Parathyroid adenoma (tissue), 2 donors: ENCODE results near the gene KRT3.

Experiments
- H2AFZ ChIP-seq: fragments of 300-600 bp; sonication (generic); one replicate; pipeline ENCODE4 v1.7.0; 2017; ENCODE audit warnings: antibody characterized with exemption, mild to moderate bottlenecking
- H3K27ac ChIP-seq: fragments of 300-600 bp; sonication (generic); one replicate; pipeline ENCODE4 v1.7.0; 2017
- H3K27me3 ChIP-seq: fragments of 300-600 bp; sonication (generic); one replicate; pipeline ENCODE4 v1.7.0; 2017; ENCODE audit warnings: low read length; ENCODE audit not compliant: control insufficient read depth, insufficient read depth
- H3K36me3 ChIP-seq: fragments of 300-600 bp; sonication (generic); one replicate; pipeline ENCODE4 v1.7.0; 2017; ENCODE audit warnings: low read length; ENCODE audit not compliant: control insufficient read depth, insufficient read depth
- H3K4me1 ChIP-seq: fragments of 300-600 bp; sonication (generic); one replicate; pipeline ENCODE4 v1.7.0; 2017; ENCODE audit warnings: control low read depth
- H3K4me2 ChIP-seq: fragments of 300-600 bp; sonication (generic); one replicate; pipeline ENCODE4 v1.7.0; 2017; ENCODE audit warnings: low read length
- H3K4me3 ChIP-seq: fragments of 300-600 bp; sonication (generic); one replicate; pipeline ENCODE4 v1.7.0; 2017; ENCODE audit warnings: low read depth, low read length
- H3K79me2 ChIP-seq: fragments of 300-600 bp; sonication (generic); one replicate; pipeline ENCODE4 v1.7.0; 2017; ENCODE audit warnings: control low read depth
- H3K9ac ChIP-seq: fragments of 300-600 bp; sonication (generic); one replicate; pipeline ENCODE4 v1.7.0; 2017; ENCODE audit warnings: mild to moderate bottlenecking
- H3K9me3 ChIP-seq: fragments of 300-600 bp; sonication (generic); one replicate; pipeline ENCODE4 v1.7.0; 2017; ENCODE audit warnings: low read length; ENCODE audit not compliant: control insufficient read depth
- TF ChIP-seq, protein P1 (sequence below): fragments of 300-600 bp; sonication (generic); IDR thresholded peaks from one replicate; pipeline ENCODE4 v1.7.0; 2017; ENCODE audit warnings: antibody characterized with exemption, mild to moderate bottlenecking
- donor health status: primary hyperparathyroidism.

Gene KRT3

DNA sequence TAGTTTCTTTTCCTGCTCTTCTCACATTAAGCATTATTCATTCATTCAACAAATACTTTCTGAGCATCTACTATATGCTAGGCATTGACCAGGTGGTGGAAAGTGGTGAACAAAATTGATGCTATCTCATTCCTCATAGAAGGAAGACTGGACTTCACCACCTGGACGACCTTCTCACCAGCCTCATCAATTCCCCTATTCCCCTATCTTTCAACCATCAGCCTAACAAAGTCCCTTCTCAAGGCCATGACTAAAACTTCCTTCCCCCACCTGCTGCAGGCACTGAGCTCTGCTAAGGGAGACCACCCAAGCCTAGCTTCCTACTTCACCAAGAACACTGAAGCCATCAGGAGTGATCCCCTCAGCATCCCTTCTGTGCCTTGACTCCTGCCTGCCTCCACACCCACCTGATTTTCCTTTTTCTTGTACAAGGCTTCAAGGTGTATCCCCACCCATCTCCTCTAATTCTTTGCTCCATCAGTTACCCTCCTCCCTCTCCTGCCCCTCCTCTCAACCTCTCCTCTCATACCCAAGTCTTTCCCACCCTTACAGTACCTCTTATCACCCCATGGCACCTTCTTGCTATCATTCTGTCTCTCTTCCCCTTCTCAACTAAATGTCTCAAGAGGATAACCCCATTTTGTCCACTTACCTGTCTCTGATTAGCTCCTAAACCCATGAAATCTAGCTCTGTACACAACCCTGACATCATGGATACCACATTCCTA, 38.3 kb downstream of the KRT3 start:
- no peaks in the 10 kb centered on the region for H3K36me3 ChIP-seq
- no peak overlapping the region for H3K27ac ChIP-seq
- no peaks in the 10 kb centered on the region for H3K9me3 ChIP-seq
- TF ChIP-seq, protein P1, sequence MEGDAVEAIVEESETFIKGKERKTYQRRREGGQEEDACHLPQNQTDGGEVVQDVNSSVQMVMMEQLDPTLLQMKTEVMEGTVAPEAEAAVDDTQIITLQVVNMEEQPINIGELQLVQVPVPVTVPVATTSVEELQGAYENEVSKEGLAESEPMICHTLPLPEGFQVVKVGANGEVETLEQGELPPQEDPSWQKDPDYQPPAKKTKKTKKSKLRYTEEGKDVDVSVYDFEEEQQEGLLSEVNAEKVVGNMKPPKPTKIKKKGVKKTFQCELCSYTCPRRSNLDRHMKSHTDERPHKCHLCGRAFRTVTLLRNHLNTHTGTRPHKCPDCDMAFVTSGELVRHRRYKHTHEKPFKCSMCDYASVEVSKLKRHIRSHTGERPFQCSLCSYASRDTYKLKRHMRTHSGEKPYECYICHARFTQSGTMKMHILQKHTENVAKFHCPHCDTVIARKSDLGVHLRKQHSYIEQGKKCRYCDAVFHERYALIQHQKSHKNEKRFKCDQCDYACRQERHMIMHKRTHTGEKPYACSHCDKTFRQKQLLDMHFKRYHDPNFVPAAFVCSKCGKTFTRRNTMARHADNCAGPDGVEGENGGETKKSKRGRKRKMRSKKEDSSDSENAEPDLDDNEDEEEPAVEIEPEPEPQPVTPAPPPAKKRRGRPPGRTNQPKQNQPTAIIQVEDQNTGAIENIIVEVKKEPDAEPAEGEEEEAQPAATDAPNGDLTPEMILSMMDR = no peak
- no peak overlapping the region for H3K9ac ChIP-seq
- H3K4me2 ChIP-seq = no peak overlapping the region
- H3K4me3 ChIP-seq = no peak overlapping the region
- no peak overlapping the region for H2AFZ ChIP-seq
- peaks cover 7% of the 10 kb centered on the region for H3K4me1 ChIP-seq
- H3K27me3 ChIP-seq = no peaks in the 10 kb centered on the region
- H3K79me2 ChIP-seq = no peaks in the 10 kb centered on the region

DNA sequence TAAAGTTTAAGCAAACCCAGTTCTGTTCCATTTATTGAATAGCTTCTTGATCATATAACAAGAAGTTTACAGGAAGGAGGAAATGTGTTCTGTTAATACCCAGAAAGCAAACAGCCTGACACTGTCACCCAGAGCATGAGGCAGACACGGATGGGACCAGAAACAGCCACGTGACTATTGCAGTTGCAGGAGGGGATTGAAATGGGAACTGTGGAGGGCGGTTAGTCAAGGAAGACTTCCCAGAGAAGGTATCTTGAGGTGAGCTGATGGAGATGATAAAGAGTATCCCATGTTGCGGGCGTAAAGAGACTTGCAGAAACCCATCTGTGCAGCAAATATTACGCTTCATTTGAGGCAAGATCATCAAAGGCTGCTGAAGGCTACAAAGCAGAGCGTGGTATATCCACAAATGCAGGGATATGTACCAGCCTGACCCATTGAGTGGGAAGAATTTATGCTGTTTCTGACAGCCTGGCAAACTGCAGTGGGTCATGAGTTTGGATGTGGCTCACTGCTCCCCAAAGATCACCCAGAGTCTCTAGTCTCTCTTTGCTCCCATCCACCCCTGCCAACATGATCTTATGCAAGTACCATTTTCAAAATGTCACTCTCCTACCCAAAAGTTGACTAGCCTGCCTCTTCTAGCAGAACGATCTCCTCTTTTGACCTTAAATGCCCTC, 39.5 kb downstream of the KRT3 start:
- Histone ChIP-seq H3K27ac (no peak overlapping the region), H3K4me3 (no peak overlapping the region), H3K79me2 (no peaks in the 10 kb centered on the region), H3K36me3 (no peaks in the 10 kb centered on the region), H3K4me2 (no peak overlapping the region), H3K27me3 (no peaks in the 10 kb centered on the region), H3K9me3 (no peaks in the 10 kb centered on the region), H2AFZ (no peak overlapping the region), H3K9ac (no peak overlapping the region), H3K4me1 (peaks cover 7% of the 10 kb centered on the region)
- TF ChIP-seq, protein P1 = no peak

DNA sequence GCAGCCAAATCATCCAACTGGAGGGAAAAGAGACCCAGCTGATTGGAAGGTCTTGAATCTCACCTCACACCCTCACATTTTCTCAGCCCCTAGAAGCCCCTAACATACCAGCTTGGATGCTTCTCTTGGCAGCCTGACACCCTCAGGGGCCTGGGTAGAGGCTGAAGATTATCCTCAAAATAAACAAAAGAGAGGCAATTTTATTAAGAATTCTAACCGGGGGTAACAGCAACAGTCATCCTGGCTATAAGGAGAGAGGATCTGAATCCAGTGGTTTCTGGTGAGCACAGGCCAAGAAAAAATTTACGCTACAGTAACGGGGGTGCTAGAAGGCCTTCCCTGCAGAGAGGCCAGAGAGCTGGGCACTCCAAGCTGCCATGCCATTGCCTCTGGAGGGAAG, 40.4 kb downstream of the KRT3 start:
- Histone ChIP-seq H2AFZ (no peak overlapping the region), H3K4me3 (no peak overlapping the region), H3K27me3 (no peaks in the 10 kb centered on the region), H3K9me3 (no peaks in the 10 kb centered on the region), H3K27ac (no peak overlapping the region), H3K9ac (no peak overlapping the region), H3K36me3 (no peaks in the 10 kb centered on the region), H3K4me2 (no peak overlapping the region), H3K4me1 (peaks cover 7% of the 10 kb centered on the region), H3K79me2 (no peaks in the 10 kb centered on the region)
- TF ChIP-seq, protein P1 = no peak

DNA sequence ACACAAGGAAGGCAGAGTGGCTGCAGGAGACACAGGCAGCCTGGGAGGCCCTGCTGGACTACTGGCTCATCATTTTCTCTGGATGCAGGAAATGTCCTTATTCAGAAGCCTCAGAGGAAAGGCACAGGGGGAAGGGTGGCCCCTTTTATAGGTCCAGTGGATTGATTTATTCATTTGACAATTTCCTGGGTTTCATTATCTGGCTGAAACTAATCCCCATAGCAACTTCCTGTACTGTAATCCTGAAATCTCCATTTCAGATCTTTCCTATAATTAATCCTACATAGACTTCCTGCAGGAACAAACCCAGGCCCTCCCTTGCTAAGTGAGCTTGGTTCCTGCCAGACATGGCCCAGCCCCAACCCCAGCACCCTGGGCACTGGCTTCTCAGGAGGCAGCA, 41.8 kb downstream of the KRT3 start:
- no peaks in the 10 kb centered on the region for H3K9me3 ChIP-seq
- TF ChIP-seq, protein P1 = no peak
- H3K4me2 ChIP-seq = no peak overlapping the region
- H3K4me3 ChIP-seq = no peak overlapping the region
- H3K9ac ChIP-seq = no peak overlapping the region
- no peak overlapping the region for H3K27ac ChIP-seq
- H3K36me3 ChIP-seq = no peaks in the 10 kb centered on the region
- H3K27me3 ChIP-seq = no peaks in the 10 kb centered on the region
- no peaks in the 10 kb centered on the region for H3K79me2 ChIP-seq
- no peak overlapping the region for H2AFZ ChIP-seq
- peaks cover 7% of the 10 kb centered on the region for H3K4me1 ChIP-seq
